ENCODE measurements around the gene FTO.

- TF ChIP-seq CTCF (IDR thresholded peaks at IDR 0.05) (no peak), EP300 (IDR thresholded peaks at IDR 0.05) (no peak), POLR2A (IDR thresholded peaks at IDR 0.05) (no peak), POLR2AphosphoS5 (IDR thresholded peaks at IDR 0.05) (no peak)
Observed at GRCh38 chr16:53899431-53899830, 195.5 kb downstream of the FTO start.
